GM12872 (cell line): Measurements from ENCODE around the gene TRIP10.

Source experiments
- CTCF ChIP-seq: IDR thresholded peaks from 3 replicates; pipeline ENCODE4 v1.5.1; 2011; ENCODE audit warnings: low read depth, mild to moderate bottlenecking, low read length, moderate library complexity; ENCODE audit not compliant: insufficient read depth

The TRIP10 gene

GRCh38 chr19:6794686-6795431 is 55.4 kb downstream of the TRIP10 start:
- TF ChIP-seq CTCF = no peak

- TF ChIP-seq CTCF = no peak
Observed at GRCh38 chr19:6796278-6796677, 56.8 kb downstream of the TRIP10 start.

- no peak for TF ChIP-seq CTCF
Observed at GRCh38 chr19:6797646-6798045, 58.2 kb downstream of the TRIP10 start.

GRCh38 chr19:6800991-6801484 is 61.6 kb downstream of the TRIP10 start:
- no peak for TF ChIP-seq CTCF
